ENCODE results near the gene LRFN5. TPM values are rescaled to one million over a fixed set of nuclear protein-coding genes. Genes with fewer than 3 reads are reported as not detected.

The LRFN5 gene
- total RNA-seq, 4 donors from 2014 or later, result 0.19 to 2.3 (median 0.81) TPM

- TF ChIP-seq, protein P1, sequence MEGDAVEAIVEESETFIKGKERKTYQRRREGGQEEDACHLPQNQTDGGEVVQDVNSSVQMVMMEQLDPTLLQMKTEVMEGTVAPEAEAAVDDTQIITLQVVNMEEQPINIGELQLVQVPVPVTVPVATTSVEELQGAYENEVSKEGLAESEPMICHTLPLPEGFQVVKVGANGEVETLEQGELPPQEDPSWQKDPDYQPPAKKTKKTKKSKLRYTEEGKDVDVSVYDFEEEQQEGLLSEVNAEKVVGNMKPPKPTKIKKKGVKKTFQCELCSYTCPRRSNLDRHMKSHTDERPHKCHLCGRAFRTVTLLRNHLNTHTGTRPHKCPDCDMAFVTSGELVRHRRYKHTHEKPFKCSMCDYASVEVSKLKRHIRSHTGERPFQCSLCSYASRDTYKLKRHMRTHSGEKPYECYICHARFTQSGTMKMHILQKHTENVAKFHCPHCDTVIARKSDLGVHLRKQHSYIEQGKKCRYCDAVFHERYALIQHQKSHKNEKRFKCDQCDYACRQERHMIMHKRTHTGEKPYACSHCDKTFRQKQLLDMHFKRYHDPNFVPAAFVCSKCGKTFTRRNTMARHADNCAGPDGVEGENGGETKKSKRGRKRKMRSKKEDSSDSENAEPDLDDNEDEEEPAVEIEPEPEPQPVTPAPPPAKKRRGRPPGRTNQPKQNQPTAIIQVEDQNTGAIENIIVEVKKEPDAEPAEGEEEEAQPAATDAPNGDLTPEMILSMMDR (IDR thresholded peaks at IDR 0.05; ENCODE audit: low read depth), result no peak
Measured at GRCh38 chr14:41799817-41800216, 193.1 kb downstream of the LRFN5 start.

GRCh38 chr14:41805633-41806032 lies 199.0 kb downstream of the LRFN5 start:
- TF ChIP-seq, protein P1 (IDR thresholded peaks at IDR 0.05; ENCODE audit: low read depth), result no peak

- TF ChIP-seq, protein P1 (IDR thresholded peaks at IDR 0.05; ENCODE audit: low read depth), result no peak
Measured at GRCh38 chr14:41806366-41806975, 199.8 kb downstream of the LRFN5 start.

- TF ChIP-seq, protein P1 (IDR thresholded peaks at IDR 0.05; ENCODE audit: low read depth), result no peak
Measured at GRCh38 chr14:41810362-41810761, 203.7 kb downstream of the LRFN5 start.

- TF ChIP-seq, protein P1 (IDR thresholded peaks at IDR 0.05; ENCODE audit: low read depth), result no peak
Measured at GRCh38 chr14:41817626-41818025, 210.9 kb downstream of the LRFN5 start.

DNA sequence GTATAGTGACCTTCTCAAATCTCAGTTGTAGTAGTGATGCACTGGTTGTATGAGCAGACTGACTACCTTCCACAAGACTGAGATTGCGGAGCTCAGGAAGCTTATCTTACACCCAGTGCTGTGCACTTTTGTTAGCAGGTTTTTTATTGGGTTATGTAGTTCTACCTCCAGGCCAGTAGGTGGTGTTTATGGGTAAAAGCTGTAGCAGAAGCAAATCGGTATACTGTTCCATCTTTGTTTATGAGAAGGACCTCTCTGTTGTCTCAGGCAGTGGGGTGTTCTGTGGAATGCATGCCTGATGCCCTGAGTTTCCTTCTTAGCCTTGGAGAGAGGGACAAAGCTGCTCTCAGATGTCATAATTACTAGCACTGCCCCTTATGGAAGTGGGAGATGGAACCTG lies 217.8 kb downstream of the LRFN5 start:
- TF ChIP-seq, protein P1 (IDR thresholded peaks at IDR 0.05; ENCODE audit: low read depth), result no peak

DNA sequence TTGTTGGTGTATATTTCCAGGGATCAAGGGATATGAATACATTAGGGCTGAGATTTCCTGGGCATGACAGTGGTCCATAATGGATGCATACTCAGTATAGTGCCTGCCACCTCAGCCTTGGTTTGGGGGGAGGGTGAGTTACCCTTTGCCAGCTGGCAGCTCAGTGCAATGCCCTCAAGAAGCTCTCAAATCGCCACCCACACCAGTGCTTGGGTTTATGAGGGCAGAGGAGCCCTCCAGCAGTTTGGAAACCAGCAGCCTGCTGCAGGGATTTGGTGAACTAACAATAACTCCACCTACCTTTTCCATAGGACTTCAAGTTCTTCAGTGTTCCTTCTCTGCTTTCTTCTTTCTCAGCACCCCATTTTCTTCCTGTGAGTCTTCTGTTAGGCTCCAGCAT lies 218.9 kb downstream of the LRFN5 start:
- TF ChIP-seq, protein P1 (IDR thresholded peaks at IDR 0.05; ENCODE audit: low read depth), result no peak

Data from subcutaneous adipose tissue (tissue), 4 donors.